OCI-LY1 (cell line): ENCODE measurements around the gene TMEM132C.

ENCODE experiments used
- H2AFZ ChIP-seq: fragments of 200-600 bp; sonication (generic), shearing (Covaris generic); 2 replicates; pipeline ENCODE4 v1.6.0; 2014; ENCODE audit warnings: antibody characterized with exemption, mild to moderate bottlenecking, low read length
- H3F3A ChIP-seq: fragments of 200-600 bp; sonication (generic), shearing (Covaris generic); 2 replicates; pipeline ENCODE4 v1.6.0; 2014; ENCODE audit warnings: mild to moderate bottlenecking, antibody characterized with exemption, low read length, moderate library complexity; ENCODE audit not compliant: insufficient read depth
- H3K27ac ChIP-seq: fragments of 200-600 bp; sonication (generic); 2 replicates; pipeline ENCODE4 v1.5.1; 2014; ENCODE audit warnings: low read length, mixed run types, mild to moderate bottlenecking, low read depth; ENCODE audit not compliant: poor library complexity, severe bottlenecking
- H3K27me3 ChIP-seq: fragments of 200-600 bp; sonication (generic); 2 replicates; pipeline ENCODE4 v1.6.0; 2014; ENCODE audit warnings: antibody characterized with exemption, mild to moderate bottlenecking, low read length, moderate library complexity; ENCODE audit not compliant: insufficient read depth
- H3K36me3 ChIP-seq: fragments of 200-600 bp; sonication (generic); 2 replicates; pipeline ENCODE4 v1.6.1; 2014; ENCODE audit warnings: mild to moderate bottlenecking, antibody characterized with exemption, low read length, moderate library complexity, mixed read lengths; ENCODE audit not compliant: insufficient read depth
- H3K4me1 ChIP-seq: fragments of 200-600 bp; sonication (generic); 2 replicates; pipeline ENCODE4 v1.5.1; 2014; ENCODE audit warnings: mild to moderate bottlenecking, low read length, moderate library complexity; ENCODE audit not compliant: insufficient read depth, severe bottlenecking
- H3K4me2 ChIP-seq: fragments of 200-600 bp; sonication (generic), shearing (Covaris generic); 2 replicates; pipeline ENCODE4 v1.6.1; 2014; ENCODE audit warnings: low read length
- H3K4me3 ChIP-seq: fragments of 200-600 bp; sonication (generic); 2 replicates; pipeline ENCODE4 v1.5.1; 2014; ENCODE audit warnings: low read length, low read depth, mild to moderate bottlenecking, mixed read lengths; ENCODE audit not compliant: poor library complexity, severe bottlenecking
- H3K79me2 ChIP-seq: fragments of 200-600 bp; shearing (Covaris generic); 2 replicates; pipeline ENCODE4 v1.6.1; 2016; ENCODE audit warnings: mixed run types, low read length, mixed read lengths; ENCODE audit not compliant: insufficient read depth
- H3K9ac ChIP-seq: fragments of 200-600 bp; sonication (generic), shearing (Covaris generic); 2 replicates; pipeline ENCODE4 v1.6.1; 2014; ENCODE audit warnings: mild to moderate bottlenecking, low read length, mixed read lengths
- H3K9me2 ChIP-seq: fragments of 200-600 bp; sonication (generic), shearing (Covaris generic); 2 replicates; pipeline ENCODE4 v1.6.1; 2014; ENCODE audit warnings: low read depth, mild to moderate bottlenecking, low read length, mixed read lengths
- H3K9me3 ChIP-seq: fragments of 200-600 bp; shearing (Covaris generic); 2 replicates; pipeline ENCODE4 v1.6.1; 2014; ENCODE audit warnings: low read length, mixed read lengths
- H4K20me1 ChIP-seq: fragments of 200-600 bp; sonication (generic), shearing (Covaris generic); 2 replicates; pipeline ENCODE4 v1.6.0; 2016; ENCODE audit warnings: mild to moderate bottlenecking, low read length; ENCODE audit not compliant: insufficient read depth
- EZH2 ChIP-seq: fragments of 200-600 bp; sonication (generic), shearing (Covaris generic); IDR thresholded peaks from 2 replicates; pipeline ENCODE4 v1.8.0; 2017; ENCODE audit warnings: borderline replicate concordance, mixed run types, mild to moderate bottlenecking, antibody characterized with exemption, low read length, moderate library complexity, mixed read lengths
- TF ChIP-seq, protein P1 (sequence below): fragments of 200-600 bp; sonication (generic), shearing (Covaris generic); IDR thresholded peaks from 2 replicates; pipeline ENCODE4 v1.5.1; 2017; ENCODE audit warnings: mild to moderate bottlenecking, antibody characterized with exemption, low read length, moderate library complexity, mixed read lengths

TMEM132C gene

GRCh38 chr12:128322341-128322740 is 55.4 kb downstream of the TMEM132C start:
- H3K9ac ChIP-seq = no peak overlapping the region
- TF ChIP-seq EZH2 = no peak
- H3K4me2 ChIP-seq = no peak overlapping the region
- H3K27me3 ChIP-seq = no peaks in the 10 kb centered on the region
- no peaks in the 10 kb centered on the region for H3K9me2 ChIP-seq
- no peaks in the 10 kb centered on the region for H3K79me2 ChIP-seq
- no peak overlapping the region for H3K4me3 ChIP-seq
- no peaks in the 10 kb centered on the region for H3K9me3 ChIP-seq
- H3K4me1 ChIP-seq = no peaks in the 10 kb centered on the region
- H4K20me1 ChIP-seq = no peaks in the 10 kb centered on the region
- no peak overlapping the region for H2AFZ ChIP-seq
- H3K27ac ChIP-seq = no peak overlapping the region
- no peaks in the 10 kb centered on the region for H3K36me3 ChIP-seq
- H3F3A ChIP-seq = no peaks in the 10 kb centered on the region

- TF ChIP-seq EZH2 = no peak
- TF ChIP-seq, protein P1, sequence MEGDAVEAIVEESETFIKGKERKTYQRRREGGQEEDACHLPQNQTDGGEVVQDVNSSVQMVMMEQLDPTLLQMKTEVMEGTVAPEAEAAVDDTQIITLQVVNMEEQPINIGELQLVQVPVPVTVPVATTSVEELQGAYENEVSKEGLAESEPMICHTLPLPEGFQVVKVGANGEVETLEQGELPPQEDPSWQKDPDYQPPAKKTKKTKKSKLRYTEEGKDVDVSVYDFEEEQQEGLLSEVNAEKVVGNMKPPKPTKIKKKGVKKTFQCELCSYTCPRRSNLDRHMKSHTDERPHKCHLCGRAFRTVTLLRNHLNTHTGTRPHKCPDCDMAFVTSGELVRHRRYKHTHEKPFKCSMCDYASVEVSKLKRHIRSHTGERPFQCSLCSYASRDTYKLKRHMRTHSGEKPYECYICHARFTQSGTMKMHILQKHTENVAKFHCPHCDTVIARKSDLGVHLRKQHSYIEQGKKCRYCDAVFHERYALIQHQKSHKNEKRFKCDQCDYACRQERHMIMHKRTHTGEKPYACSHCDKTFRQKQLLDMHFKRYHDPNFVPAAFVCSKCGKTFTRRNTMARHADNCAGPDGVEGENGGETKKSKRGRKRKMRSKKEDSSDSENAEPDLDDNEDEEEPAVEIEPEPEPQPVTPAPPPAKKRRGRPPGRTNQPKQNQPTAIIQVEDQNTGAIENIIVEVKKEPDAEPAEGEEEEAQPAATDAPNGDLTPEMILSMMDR = no peak
- Histone ChIP-seq H3K4me2 (no peak overlapping the region), H3K27ac (no peak overlapping the region), H3K9me2 (no peaks in the 10 kb centered on the region), H3K79me2 (no peaks in the 10 kb centered on the region), H3K9me3 (no peaks in the 10 kb centered on the region), H3K36me3 (no peaks in the 10 kb centered on the region), H3F3A (no peaks in the 10 kb centered on the region), H3K4me3 (no peak overlapping the region), H3K4me1 (no peaks in the 10 kb centered on the region), H2AFZ (no peak overlapping the region), H3K9ac (no peak overlapping the region), H4K20me1 (no peaks in the 10 kb centered on the region), H3K27me3 (no peaks in the 10 kb centered on the region)
Observed at GRCh38 chr12:128323145-128323920, 56.4 kb downstream of the TMEM132C start.

DNA sequence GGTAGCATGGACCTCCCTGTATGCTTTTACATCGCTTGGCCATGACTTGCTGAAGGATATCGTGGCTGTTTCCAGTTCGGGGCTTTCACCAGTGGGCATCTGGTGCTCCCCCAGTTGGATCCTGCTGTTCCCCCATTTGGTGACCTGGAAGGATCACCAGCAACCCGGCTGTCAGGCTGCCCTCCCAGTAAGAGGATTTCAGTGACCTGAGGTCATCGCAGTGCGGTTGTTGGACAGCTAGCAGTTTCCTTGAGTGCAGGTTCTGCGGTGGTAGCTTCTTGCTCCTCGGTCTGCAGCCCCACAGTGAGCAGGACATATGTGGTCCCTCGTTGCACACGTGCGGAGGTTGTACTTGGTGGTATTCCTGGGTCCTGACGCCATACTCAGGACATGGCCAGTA is 58.7 kb downstream of the TMEM132C start:
- Histone ChIP-seq H3K4me1 (no peaks in the 10 kb centered on the region), H3K9me2 (no peaks in the 10 kb centered on the region), H3K27ac (no peak overlapping the region), H3K79me2 (no peaks in the 10 kb centered on the region), H4K20me1 (no peaks in the 10 kb centered on the region), H3K4me3 (no peak overlapping the region), H3K9me3 (no peaks in the 10 kb centered on the region), H3K9ac (no peak overlapping the region), H3K27me3 (no peaks in the 10 kb centered on the region), H3K4me2 (no peak overlapping the region), H3F3A (no peaks in the 10 kb centered on the region), H3K36me3 (no peaks in the 10 kb centered on the region), H2AFZ (no peak overlapping the region)
- TF ChIP-seq EZH2 = no peak
- TF ChIP-seq, protein P1 = no peak

DNA sequence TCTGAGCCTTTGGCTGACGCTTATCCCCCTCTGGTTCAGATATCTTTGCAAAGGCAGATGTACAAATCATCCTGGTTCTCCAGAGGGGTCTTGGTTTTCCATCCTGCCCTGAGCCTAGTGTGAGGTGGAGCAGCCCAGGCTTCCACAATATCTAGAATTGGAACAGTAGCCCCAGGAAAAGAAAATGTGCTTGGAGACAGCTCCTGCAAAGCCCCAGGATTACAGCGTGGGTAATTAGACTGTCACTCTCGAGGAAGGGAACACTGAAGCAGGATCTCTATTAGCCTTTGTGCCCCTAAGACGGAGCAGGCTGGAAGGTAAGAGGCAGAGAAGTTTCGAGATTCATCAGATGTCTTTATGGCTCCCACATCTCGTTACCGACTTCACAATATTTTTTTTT is 59.4 kb downstream of the TMEM132C start:
- Histone ChIP-seq H3K36me3 (no peaks in the 10 kb centered on the region), H3K79me2 (no peaks in the 10 kb centered on the region), H3K4me3 (no peak overlapping the region), H3K4me2 (no peak overlapping the region), H3K27ac (no peak overlapping the region), H2AFZ (no peak overlapping the region), H3F3A (no peaks in the 10 kb centered on the region), H3K4me1 (no peaks in the 10 kb centered on the region), H3K9me2 (no peaks in the 10 kb centered on the region), H4K20me1 (no peaks in the 10 kb centered on the region), H3K27me3 (no peaks in the 10 kb centered on the region), H3K9me3 (no peaks in the 10 kb centered on the region), H3K9ac (no peak overlapping the region)
- TF ChIP-seq, protein P1 = no peak
- no peak for TF ChIP-seq EZH2
